AG10803 (cell line): ENCODE results near the gene SPOUT1.

Experiments
- DNase-seq: peaks from one replicate; pipeline ENCODE4 v3.0.0; 2010; ENCODE audit warnings: low read depth
- H3K4me3 ChIP-seq: 2 replicates; pipeline ENCODE4 v1.5.1; 2011; ENCODE audit warnings: mild to moderate bottlenecking, low read length, control low read depth
- CTCF ChIP-seq: conservative IDR thresholded peaks from 2 replicates; pipeline ENCODE4 v1.5.1; 2011; ENCODE audit warnings: mild to moderate bottlenecking, low read length, control low read depth, inconsistent platforms

The SPOUT1 gene

DNA sequence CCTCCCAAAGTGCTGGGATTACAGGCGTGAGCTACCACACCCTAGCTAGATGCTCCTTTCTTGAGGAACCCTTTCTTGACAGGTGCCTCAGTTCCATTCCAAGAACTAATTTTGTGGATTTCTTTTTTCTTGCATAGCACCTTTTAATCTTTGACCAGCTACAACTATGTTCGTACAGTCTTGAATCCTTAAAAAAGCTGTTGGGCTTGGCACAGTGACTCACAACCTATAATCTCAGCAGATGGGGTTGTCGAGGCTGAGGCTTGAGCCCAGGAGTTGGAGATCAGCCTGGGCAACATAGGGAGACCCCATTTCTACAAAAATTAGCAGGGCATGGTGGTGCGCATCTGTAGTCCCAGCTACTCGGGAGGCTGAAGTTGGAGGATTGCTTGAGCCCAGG is 56.5 kb downstream of the SPOUT1 start:
- H3K4me3 ChIP-seq, result no peak overlapping the region
- TF ChIP-seq CTCF, result no peak
- DNase-seq, result no peak

DNA sequence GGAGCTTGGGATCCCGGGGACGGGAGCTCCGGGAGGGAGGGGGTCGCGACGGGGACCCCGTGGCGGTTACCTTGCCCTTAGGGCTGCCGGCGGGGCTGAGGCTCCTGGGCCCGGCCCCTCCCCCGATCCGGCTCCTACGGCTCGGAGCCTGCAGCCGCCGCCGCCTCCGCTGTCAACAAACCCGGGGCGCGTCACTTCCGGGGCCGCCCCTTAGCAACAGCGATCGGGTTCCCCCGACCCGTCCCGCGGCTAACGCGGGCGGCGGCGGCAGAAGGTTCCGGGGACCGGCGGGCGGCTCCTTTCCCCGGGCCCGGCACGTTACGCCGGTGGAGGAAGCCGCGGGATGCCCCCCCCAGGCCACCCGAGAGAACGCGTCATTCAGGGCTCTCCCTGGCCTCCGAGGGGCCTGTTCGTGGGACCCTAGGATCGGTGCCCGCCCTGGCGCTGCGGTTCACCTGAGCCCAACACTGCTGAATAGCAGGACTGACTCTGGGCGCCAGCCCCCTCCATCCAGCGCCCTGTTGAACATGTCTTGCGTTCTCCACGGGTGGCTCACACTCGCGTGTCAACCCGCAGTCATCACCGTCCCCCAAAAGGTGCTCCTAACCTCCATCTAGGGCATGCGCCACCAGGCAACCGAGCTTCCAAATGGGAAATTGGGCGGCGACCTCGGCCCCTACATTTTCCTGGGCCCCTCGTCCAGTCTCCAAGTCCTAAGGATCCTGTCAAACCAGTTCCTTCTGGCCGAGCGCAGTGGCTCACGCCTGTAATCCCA is 57.7 kb downstream of the SPOUT1 start, which contains the start of gene ZER1:
ZER1 (minus strand) TSS at position 183 of the 775 bp plus-strand sequence. CDS start 16,362 bp downstream, outside the sequence.
- DNase-seq, result peak; percentile 87
- peak within 1 kb of the TSS; percentile 97 for H3K4me3 ChIP-seq
- no peak for TF ChIP-seq CTCF

- TF ChIP-seq CTCF, result no peak
- H3K4me3 ChIP-seq, result peak overlapping the region; percentile 97
- DNase-seq, result peak; percentile 12
These were observed 58.4 kb downstream of the SPOUT1 start for GRCh38 chr9:128771094-128771721.

GRCh38 chr9:128770286-128771030 is 59.1 kb downstream of the SPOUT1 start:
- TF ChIP-seq CTCF, result no peak
- no peak for DNase-seq
- peak overlapping the region; percentile 97 for H3K4me3 ChIP-seq
